ENCODE data around the gene TBXAS1. TPM values are rescaled to one million over a fixed set of nuclear protein-coding genes. Genes with fewer than 3 reads are reported as not detected.

TBXAS1 gene
- total RNA-seq, 1 experiment from 2014 or later = 2.2 TPM

DNA sequence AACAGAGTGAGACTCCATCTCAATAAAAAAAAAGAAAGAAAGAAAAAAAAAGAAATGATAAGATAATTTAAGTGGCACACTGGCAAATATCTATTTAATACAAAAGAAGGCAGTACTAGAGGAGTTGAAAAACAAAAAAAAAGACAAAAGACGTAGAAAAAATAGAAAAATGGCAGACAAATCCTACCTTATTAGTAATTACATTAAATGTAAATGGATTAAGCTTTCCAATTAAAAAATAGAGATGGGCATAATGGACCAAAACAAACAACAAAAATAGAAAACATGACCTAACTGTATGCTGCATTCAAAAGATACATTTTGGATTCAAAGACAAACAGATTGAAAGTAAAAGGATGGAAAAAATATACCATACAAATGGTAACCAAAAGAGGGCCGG lies 239.0 kb downstream of the TBXAS1 start:
- no peaks in the 10 kb centered on the region for H3K79me2 ChIP-seq (ENCODE audit: low read depth)
- no peak overlapping the region for H3K4me3 ChIP-seq
- H3K9me3 ChIP-seq (ENCODE audit: insufficient read depth, low read depth) = peaks cover 21% of the 10 kb centered on the region
- H3K36me3 ChIP-seq (ENCODE audit: low read depth) = no peaks in the 10 kb centered on the region
- no peaks in the 10 kb centered on the region for H3F3A ChIP-seq (ENCODE audit: insufficient read depth, low read depth)
- H3K9me2 ChIP-seq (ENCODE audit: insufficient read depth) = no peaks in the 10 kb centered on the region
- no peaks in the 10 kb centered on the region for H4K20me1 ChIP-seq (ENCODE audit: insufficient read depth)
- no peak for DNase-seq
- no peak overlapping the region for H3K4me2 ChIP-seq
- no peak overlapping the region for H2AFZ ChIP-seq
- H3K27me3 ChIP-seq (ENCODE audit: insufficient read depth, low read depth) = no peaks in the 10 kb centered on the region
- H3K4me1 ChIP-seq (replicated peaks; ENCODE audit: insufficient read depth) = no peaks in the 10 kb centered on the region
- intact Hi-C loops (cut with micrococcal nuclease; ENCODE audit: unreplicated experiment) = loop anchor here (10.0 kb wide), 1 partner anchor 247 kb away; no protein-coding TSS in a partner anchor
- H3K27ac ChIP-seq = no peak overlapping the region
- BruUV-seq (replicated peaks) = no TSS peak
- ChIA-PET POLR2A (ENCODE audit: unreplicated experiment) (interaction anchor here (0.6 kb wide), 1 partner anchor 511 kb away, joined by 3 read pairs; no protein-coding TSS in a partner anchor), CTCF (no interaction called here)
- TF ChIP-seq EZH2 (IDR thresholded peaks at IDR 0.05; ENCODE audit: low read depth) = no peak

DNA sequence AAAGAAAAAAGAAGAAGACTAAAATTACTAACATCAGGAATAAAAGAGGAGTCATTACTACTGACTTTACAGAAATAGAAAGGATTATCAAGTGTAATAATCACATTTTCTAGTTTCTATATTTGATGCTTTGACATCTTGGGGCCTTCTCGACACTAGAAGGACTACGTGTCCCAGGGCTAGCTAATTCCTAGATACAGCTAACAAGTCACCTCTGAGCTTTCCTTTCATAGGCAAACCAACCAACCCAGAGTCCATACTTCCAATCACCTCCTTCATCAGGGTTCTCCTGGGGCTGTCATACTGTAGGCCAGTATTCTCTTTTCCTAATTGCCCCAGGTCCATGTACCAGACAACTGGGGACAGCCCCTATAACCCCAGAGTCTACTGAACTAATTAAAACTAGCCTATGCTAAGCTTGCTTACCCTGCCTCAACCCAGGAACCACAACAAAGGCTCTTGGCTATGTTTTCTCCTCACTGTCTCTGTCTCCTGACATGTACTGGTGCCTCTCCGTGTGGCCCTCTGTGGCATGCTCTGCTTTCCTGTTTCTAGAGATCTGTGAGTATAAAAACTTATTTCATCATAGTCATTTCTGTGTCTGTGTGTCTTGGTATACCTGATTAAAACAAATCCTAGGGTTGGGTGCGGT lies 240.4 kb downstream of the TBXAS1 start:
- POLR2A ChIA-PET (ENCODE audit: unreplicated experiment) = no interaction called here

More for the DNA sequence above, 240.4 kb downstream of the TBXAS1 start:
- H4K20me1 ChIP-seq (ENCODE audit: insufficient read depth) = no peaks in the 10 kb centered on the region
- H3K9me2 ChIP-seq (ENCODE audit: insufficient read depth) = no peaks in the 10 kb centered on the region
- no peaks in the 10 kb centered on the region for H3F3A ChIP-seq (ENCODE audit: insufficient read depth, low read depth)
- no peaks in the 10 kb centered on the region for H3K36me3 ChIP-seq (ENCODE audit: low read depth)
- H3K4me3 ChIP-seq = no peak overlapping the region
- intact Hi-C loops (cut with micrococcal nuclease; ENCODE audit: unreplicated experiment) = loop anchor here (10.0 kb wide), 1 partner anchor 245 kb away; no protein-coding TSS in a partner anchor
- BruUV-seq (replicated peaks) = no TSS peak
- H2AFZ ChIP-seq = no peak overlapping the region
- H3K4me2 ChIP-seq = no peak overlapping the region
- H3K27me3 ChIP-seq (ENCODE audit: insufficient read depth, low read depth) = no peaks in the 10 kb centered on the region
- no peaks in the 10 kb centered on the region for H3K4me1 ChIP-seq (replicated peaks; ENCODE audit: insufficient read depth)
- H3K9me3 ChIP-seq (ENCODE audit: insufficient read depth, low read depth) = peaks cover 21% of the 10 kb centered on the region
- CTCF ChIA-PET = no interaction called here
- H3K27ac ChIP-seq = no peak overlapping the region
- no peaks in the 10 kb centered on the region for H3K79me2 ChIP-seq (ENCODE audit: low read depth)
- DNase-seq = no peak
- no peak for TF ChIP-seq EZH2 (IDR thresholded peaks at IDR 0.05; ENCODE audit: low read depth)
- TF ChIP-seq, protein P1, sequence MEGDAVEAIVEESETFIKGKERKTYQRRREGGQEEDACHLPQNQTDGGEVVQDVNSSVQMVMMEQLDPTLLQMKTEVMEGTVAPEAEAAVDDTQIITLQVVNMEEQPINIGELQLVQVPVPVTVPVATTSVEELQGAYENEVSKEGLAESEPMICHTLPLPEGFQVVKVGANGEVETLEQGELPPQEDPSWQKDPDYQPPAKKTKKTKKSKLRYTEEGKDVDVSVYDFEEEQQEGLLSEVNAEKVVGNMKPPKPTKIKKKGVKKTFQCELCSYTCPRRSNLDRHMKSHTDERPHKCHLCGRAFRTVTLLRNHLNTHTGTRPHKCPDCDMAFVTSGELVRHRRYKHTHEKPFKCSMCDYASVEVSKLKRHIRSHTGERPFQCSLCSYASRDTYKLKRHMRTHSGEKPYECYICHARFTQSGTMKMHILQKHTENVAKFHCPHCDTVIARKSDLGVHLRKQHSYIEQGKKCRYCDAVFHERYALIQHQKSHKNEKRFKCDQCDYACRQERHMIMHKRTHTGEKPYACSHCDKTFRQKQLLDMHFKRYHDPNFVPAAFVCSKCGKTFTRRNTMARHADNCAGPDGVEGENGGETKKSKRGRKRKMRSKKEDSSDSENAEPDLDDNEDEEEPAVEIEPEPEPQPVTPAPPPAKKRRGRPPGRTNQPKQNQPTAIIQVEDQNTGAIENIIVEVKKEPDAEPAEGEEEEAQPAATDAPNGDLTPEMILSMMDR (conservative IDR thresholded peaks at IDR 0.05) = no peak

Other genes with a start within 250 kb of the TBXAS1 start
- 23.9 and 35.2 TPM in 2 replicates for gene HIPK2, start 51.3 kb upstream of the TBXAS1 start, total RNA-seq (2021)
- 32.4 and 37.7 TPM in 2 replicates for gene PARP12, start 233.7 kb downstream of the TBXAS1 start, total RNA-seq (2021)